ENCODE data around the gene MYBPC3. TPM values are rescaled to one million over a fixed set of nuclear protein-coding genes. Genes with fewer than 3 reads are reported as not detected.

MYBPC3 gene
- total RNA-seq, 4 donors from 2014 or later, result not detected

DNA sequence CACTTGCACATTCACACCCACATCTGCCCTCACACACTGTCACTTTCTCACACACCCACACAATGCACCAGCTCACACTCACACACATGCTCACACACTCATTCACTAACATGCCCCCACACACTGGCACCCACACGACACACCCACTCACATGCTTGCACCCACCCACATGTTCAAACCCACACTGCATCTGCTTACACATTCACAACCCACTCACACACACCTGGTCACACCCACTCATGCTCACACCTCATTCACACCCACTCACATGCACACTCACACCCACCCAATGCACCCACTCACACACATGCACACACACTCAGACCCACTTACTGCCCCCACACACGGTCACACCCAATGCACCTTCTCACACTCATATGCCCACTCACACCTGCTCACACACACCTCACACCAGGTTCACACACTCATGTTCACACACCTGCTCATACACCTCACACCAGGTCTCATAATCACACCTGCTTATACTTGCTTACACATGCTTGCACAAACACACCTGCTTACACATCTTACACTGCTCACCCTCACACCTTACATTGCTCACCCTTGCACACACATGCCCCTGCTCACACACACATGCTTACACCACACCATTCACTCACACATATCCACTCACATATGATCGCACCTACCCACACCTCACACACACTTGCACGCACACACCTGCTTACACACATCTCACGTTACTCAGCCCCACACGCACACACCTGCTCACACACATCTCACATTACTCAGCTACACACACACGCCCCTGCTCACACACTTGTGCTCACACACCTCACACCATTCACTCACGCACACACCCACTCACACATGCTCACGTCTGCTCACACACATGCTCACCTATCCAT lies 3.9 kb upstream of the MYBPC3 start:
- in situ Hi-C loops (cut with MboI; ENCODE audit: low pct_ligation_motif_present in 1 of 4, low pct_unique_long_range_greater_than_20kb in 1 of 4, low sequenced_read_pairs in 3 of 4) (loop anchor here in 1 of 4 donors (25.0 kb wide), 1 partner anchor 169 kb away; the partner anchor contains the start of genes ARFGAP2 and PACSIN3), intact Hi-C loops (cut with DNase I; ENCODE audit: low total_unique reads) (loop anchor here (5.0 kb wide), 2 partner anchors 179 to 464 kb away; partner anchors contain the start of gene ARFGAP2)
- Histone ChIP-seq H3K27ac (no peak overlapping the region), H3K36me3 (no peaks in the 10 kb centered on the region), H3K27me3 (no peaks in the 10 kb centered on the region), H3K4me3 (no peak overlapping the region), H3K9me3 (no peaks in the 10 kb centered on the region), H3K4me1 (peaks cover 0 to 10% (median 5%) of the 10 kb centered on the region in 4 donors)
- TF ChIP-seq POLR2A (IDR thresholded peaks at IDR 0.05), result no peak
- TF ChIP-seq EP300 (IDR thresholded peaks at IDR 0.05; ENCODE audit: low read depth), result no peak
- no peak for TF ChIP-seq POLR2AphosphoS5 (IDR thresholded peaks at IDR 0.05)
- TF ChIP-seq, protein P1, sequence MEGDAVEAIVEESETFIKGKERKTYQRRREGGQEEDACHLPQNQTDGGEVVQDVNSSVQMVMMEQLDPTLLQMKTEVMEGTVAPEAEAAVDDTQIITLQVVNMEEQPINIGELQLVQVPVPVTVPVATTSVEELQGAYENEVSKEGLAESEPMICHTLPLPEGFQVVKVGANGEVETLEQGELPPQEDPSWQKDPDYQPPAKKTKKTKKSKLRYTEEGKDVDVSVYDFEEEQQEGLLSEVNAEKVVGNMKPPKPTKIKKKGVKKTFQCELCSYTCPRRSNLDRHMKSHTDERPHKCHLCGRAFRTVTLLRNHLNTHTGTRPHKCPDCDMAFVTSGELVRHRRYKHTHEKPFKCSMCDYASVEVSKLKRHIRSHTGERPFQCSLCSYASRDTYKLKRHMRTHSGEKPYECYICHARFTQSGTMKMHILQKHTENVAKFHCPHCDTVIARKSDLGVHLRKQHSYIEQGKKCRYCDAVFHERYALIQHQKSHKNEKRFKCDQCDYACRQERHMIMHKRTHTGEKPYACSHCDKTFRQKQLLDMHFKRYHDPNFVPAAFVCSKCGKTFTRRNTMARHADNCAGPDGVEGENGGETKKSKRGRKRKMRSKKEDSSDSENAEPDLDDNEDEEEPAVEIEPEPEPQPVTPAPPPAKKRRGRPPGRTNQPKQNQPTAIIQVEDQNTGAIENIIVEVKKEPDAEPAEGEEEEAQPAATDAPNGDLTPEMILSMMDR (IDR thresholded peaks at IDR 0.05), result no peak
- 89 to 90% methylated on average over 9 of the region's 9 CpGs for WGBS, 2 donors (ENCODE audit: low coverage in 1 of 2)
- no peak for DNase-seq

- Histone ChIP-seq H3K27ac (peak overlapping the region; percentile 72 to 81 (median 76)), H3K4me3 (peak overlapping the region; percentile 23 to 55 (median 44)), H3K4me1 (peaks cover 0 to 10% (median 5%) of the 10 kb centered on the region in 4 donors), H3K27me3 (no peaks in the 10 kb centered on the region), H3K9me3 (no peaks in the 10 kb centered on the region), H3K36me3 (no peaks in the 10 kb centered on the region)
- DNase-seq, result peak; percentile 97
- in situ Hi-C loops (cut with MboI; ENCODE audit: low pct_ligation_motif_present in 1 of 4, low pct_unique_long_range_greater_than_20kb in 1 of 4, low sequenced_read_pairs in 3 of 4) (loop anchor here in 1 of 4 donors (25.0 kb wide), 1 partner anchor 168 kb away; the partner anchor contains the start of genes ARFGAP2 and PACSIN3), intact Hi-C loops (cut with DNase I; ENCODE audit: low total_unique reads) (loop anchor here (5.0 kb wide), 2 partner anchors 178 to 463 kb away; partner anchors contain the start of gene ARFGAP2)
- TF ChIP-seq POLR2AphosphoS5 (IDR thresholded peaks at IDR 0.05) (peak in 2 of 3 donors; percentile 61 to 63), POLR2A (IDR thresholded peaks at IDR 0.05) (no peak), EP300 (IDR thresholded peaks at IDR 0.05; ENCODE audit: low read depth) (no peak)
- TF ChIP-seq, protein P1 (IDR thresholded peaks at IDR 0.05), result peak; percentile 90 to 99 (median 97)
- WGBS, 2 donors (ENCODE audit: low coverage in 1 of 2), result 35 to 76% methylated on average over 19 to 39 of the region's 47 CpGs
These were observed 3.0 kb upstream of the MYBPC3 start for GRCh38 chr11:47355283-47356128.

DNA sequence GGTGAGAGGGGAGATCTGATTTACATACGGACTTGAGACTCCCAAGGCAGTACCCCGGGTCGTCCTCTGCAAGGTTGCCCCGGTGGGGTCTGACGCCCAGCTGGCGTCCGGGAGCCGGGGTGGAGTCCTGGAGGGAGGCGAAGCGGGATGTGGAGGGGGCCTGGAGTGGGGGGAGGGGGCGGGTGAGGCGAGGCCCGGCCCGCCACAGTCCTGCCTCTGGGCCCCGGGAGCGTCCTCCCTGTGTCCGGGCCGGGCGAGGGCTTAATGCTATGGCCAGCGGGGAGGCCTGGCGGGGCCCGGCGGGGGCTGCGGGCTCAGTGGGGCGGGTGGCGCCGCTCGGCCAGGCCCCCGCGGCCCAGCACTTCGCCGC lies 2.4 kb upstream of the MYBPC3 start:
- no peak for DNase-seq
- Histone ChIP-seq H3K4me3 (peak overlapping the region; percentile 23 to 55 (median 44)), H3K36me3 (no peaks in the 10 kb centered on the region), H3K27ac (peak overlapping the region; percentile 72 to 81 (median 76)), H3K27me3 (no peaks in the 10 kb centered on the region), H3K4me1 (peaks cover 0 to 10% (median 5%) of the 10 kb centered on the region in 4 donors), H3K9me3 (no peaks in the 10 kb centered on the region)
- no peak for TF ChIP-seq POLR2A (IDR thresholded peaks at IDR 0.05)
- no peak for TF ChIP-seq EP300 (IDR thresholded peaks at IDR 0.05; ENCODE audit: low read depth)
- TF ChIP-seq, protein P1 (IDR thresholded peaks at IDR 0.05), result no peak
- TF ChIP-seq POLR2AphosphoS5 (IDR thresholded peaks at IDR 0.05), result no peak
- intact Hi-C loops (cut with DNase I; ENCODE audit: low total_unique reads) (loop anchor here (5.0 kb wide), 2 partner anchors 178 to 463 kb away; partner anchors contain the start of gene ARFGAP2), in situ Hi-C loops (cut with MboI; ENCODE audit: low pct_ligation_motif_present in 1 of 4, low pct_unique_long_range_greater_than_20kb in 1 of 4, low sequenced_read_pairs in 3 of 4) (loop anchor here in 1 of 4 donors (25.0 kb wide), 1 partner anchor 168 kb away; the partner anchor contains the start of genes ARFGAP2 and PACSIN3)
- WGBS, 2 donors (ENCODE audit: low coverage in 1 of 2), result 49 to 100% methylated on average over 3 to 22 of the region's 32 CpGs
